GM21825 (cell line): Measurements from ENCODE around the gene LINC01488.

ENCODE experiments used
- ATAC-seq: cut with Tn5 transposase; IDR thresholded peaks from one replicate; pipeline ENCODE4 v1.9.1; 2021; ENCODE audit warnings: mild to moderate bottlenecking, moderate library complexity; ENCODE audit not compliant: unreplicated experiment

The LINC01488 gene

GRCh38 chr11:69525516-69526452 lies 44.3 kb downstream of the LINC01488 start:
- ATAC-seq, result no peak

DNA sequence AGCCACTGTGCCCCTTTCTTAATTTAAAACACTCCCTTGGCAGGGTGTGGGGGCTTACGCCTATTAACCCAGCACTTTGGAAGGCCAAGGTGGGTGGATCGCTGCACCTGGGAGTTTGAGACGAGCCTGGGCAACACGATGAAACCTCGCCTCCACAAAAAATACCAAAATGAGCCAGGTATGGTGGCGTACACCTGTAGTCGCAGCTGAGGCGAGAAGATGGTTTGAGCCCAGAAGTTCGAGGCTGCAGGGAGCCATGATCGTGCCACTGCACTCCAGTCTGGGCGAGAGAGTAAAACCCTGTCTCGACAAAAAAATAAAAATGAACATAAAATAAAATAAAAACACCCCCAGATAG lies 45.0 kb downstream of the LINC01488 start:
- no peak for ATAC-seq

DNA sequence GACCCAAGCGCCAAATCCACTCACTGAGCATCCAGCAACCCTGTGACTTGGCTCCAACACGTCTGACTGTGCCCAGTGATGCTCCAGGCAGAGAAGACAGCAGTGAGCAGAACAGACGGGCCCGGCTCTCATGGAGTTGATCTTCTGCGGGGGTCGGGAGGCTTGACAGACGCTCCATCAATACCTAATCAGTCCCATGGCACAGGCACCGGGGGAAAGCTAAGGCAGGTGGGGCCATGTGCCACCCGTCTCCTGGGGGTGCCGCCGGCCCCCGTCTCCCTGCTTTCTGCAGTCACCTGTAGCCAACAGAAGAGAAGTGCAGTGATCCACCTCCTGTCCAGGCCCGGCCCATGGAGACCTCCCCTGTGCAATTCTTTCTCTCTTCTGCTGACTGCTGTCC lies 47.5 kb downstream of the LINC01488 start:
- ATAC-seq, result no peak

DNA sequence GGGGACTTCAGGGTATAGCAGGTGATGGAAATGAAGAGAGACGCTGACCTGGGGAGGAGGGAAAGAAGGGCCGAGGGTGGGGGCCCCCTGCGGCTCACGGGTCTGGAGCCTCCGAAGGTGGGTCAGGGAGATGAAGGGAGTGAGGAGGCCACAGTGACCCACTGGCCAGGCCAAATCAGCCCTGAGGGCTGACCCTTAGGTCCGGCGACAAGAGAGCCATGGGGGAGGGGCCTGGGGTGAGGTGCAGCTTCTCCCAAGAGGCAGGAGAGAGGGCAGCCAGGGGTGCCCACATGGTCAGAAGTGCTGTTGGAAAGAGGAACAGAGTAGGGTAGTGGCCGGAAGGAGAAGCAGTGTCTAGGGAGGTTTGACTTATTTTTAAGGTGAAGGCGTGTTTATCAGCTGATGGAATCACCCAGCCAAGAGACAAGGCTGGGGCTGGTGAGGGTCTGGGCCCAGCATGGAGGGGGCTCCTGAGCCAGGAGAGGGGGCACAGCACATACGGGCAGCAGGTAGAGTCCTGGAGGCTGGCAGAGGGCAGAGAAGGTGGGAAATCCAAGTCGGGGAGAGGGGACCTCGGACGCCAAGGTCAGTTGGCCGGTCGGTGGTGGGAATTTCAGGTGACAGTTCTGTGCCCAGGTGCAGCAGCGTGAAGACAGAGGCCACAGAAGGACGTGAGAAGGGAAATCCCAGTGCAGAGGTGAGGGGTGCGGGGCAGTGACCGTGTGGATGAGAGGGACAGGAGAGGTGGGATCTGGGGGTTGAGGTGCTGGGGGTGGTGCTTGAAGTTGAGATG lies 49.0 kb downstream of the LINC01488 start:
- ATAC-seq, result no peak

- no peak for ATAC-seq
These were observed 49.7 kb downstream of the LINC01488 start for GRCh38 chr11:69531071-69531716.

DNA sequence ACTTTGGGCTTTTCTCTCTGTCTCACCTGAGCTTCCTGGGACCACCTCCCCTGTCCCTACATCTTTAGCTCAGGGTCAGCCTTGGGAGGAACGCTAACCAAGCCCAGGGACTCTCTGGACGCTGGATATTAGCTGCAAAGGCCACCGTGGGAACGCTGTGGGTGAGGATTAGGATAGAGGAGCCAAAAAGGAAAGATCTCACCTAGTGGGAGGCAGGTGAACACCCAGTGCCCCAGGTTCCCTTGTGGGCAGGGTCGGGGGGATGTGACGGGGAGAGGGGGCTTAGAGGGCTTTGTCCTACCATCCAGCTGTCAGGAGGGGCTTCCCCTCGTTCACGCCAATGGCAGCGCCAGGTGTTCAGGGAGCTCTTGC lies 50.2 kb downstream of the LINC01488 start:
- no peak for ATAC-seq

DNA sequence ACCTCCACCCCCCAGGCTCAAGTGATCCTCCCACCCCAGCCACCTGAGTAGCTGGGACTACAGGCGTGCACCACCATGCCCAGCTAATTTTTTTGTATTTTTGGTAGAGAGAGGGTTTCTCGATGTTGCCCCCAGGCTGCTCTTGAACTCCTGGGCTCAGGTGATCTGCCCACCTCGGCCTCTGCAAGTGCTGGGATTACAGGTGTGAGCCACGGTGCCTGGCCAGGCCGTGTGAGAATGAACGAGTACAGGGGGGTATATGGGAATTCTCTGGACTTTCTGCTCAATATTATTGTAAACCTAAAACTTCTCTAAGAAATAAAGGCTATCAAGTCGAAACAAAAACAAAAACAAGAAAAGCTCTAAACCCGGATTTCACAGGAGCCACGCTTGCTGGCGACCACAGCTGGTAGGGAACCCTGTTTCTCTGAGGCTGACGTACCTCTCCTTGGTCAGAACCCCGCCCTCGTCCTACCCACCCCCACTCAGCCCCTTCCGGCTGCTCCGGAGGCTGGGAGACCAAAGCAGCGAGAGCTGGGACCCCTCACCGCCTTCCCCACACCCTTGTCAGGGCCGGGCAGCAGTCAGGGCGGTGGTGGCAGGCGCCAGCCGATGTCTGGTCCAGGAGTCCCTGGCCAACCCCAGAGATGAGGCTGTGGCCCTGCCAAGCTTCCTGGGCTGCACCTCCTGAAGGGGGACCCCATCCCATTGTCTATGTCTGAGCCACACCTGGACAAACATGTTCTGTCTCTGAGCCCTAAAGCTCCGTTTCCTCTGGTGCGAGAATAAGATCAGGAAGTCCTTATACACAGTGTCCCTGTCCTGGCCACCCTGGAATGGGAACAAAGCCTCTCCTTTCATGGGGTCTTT lies 52.1 kb downstream of the LINC01488 start:
- no peak for ATAC-seq

DNA sequence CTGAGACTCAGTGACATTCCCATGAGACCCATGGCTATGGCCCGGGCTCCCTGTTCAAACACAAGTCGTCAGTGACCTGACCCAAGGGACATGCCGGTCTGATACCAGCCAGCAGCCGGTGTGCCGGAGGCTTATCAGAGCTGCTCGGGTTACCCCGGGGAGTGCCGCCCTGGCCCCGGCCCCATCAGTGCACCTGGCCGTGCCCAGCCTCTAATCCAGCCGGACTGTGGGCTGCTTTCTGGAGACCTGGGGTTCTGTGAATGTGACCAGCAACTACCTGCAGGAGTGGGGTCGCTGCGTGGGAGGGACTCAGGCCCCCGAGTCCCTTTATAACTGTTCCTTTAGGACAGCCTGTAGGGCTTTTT lies 52.7 kb downstream of the LINC01488 start:
- ATAC-seq, result no peak

DNA sequence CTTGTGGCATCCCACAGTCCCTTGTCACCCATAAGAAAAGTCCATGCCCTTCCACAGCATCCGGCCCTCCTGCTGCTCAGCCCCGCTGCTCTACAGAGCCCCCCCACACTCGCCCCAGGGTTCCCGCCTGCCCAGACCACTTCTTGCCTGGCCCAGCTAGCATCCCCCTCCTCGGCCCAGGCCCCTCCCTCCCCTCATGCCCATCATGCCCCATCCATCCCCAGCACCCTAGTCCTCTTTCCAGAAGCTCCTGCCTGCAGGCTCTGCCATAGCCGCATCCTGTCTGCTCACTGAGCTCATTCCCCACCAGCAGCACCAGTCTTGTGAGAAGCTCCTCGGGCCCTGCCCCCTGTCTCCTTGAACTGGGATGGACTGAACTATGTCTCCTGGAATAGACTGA lies 54.4 kb downstream of the LINC01488 start:
- no peak for ATAC-seq

GRCh38 chr11:69536406-69536805 lies 54.9 kb downstream of the LINC01488 start:
- ATAC-seq, result no peak

DNA sequence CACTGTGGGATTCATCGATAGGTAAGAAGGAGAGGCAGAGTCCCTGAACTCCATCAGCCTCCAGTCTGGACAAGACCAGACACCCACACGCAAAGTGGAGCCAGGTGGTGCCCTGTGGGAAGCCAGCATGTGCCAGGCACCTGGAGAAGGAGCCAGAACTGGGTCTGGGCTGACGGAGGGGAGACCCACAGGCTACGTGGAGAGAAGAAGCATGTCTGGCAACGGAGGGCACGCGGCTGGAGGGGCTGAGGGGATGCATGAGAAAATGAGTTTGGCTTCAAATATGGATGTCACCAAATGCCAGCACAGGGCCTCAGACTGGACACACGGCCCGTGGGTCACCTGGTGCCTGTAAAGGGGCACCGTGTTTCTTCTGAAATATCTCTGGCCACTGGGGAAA lies 55.7 kb downstream of the LINC01488 start:
- no peak for ATAC-seq

DNA sequence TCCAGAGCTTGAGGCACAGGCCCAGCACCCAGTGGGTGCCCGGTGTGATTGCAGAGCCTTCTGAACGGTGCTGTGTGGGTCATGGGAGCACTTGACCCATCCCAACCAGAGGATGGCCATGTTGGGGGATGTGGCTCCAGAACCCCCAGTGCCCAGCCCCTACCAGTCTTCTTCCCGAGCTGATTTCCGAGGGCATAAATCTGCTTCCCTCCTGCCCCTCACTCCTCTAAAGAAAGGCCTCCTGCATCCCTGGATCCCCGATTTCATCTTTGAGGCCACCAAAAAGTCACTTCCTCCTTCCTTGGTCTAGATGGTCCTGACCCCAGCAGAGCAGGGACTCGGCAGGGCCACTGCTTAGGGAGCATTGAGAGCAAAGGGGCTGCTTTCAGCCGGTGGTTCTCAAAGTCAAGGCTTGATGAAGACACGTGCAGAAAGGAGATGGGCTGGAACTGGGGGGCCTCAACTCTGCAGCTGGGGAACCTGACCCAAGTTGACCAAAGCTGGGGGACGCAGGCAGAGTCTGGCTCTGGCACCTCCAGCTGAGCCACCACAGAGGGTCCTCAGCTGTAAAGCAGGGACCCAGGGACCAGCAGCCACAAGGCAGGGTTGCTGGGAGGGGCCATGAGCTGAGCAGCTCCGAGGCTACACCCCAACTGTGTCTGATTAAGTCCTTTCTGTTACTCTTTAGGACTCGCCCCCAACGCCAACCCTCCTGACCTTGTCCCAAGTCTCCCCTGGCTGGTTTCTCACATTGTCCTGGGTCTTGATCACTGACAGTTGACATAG lies 56.6 kb downstream of the LINC01488 start:
- no peak for ATAC-seq

GRCh38 chr11:69538854-69539253 lies 57.4 kb downstream of the LINC01488 start:
- no peak for ATAC-seq

- no peak for ATAC-seq
These were observed 58.1 kb downstream of the LINC01488 start for GRCh38 chr11:69539416-69540117.

DNA sequence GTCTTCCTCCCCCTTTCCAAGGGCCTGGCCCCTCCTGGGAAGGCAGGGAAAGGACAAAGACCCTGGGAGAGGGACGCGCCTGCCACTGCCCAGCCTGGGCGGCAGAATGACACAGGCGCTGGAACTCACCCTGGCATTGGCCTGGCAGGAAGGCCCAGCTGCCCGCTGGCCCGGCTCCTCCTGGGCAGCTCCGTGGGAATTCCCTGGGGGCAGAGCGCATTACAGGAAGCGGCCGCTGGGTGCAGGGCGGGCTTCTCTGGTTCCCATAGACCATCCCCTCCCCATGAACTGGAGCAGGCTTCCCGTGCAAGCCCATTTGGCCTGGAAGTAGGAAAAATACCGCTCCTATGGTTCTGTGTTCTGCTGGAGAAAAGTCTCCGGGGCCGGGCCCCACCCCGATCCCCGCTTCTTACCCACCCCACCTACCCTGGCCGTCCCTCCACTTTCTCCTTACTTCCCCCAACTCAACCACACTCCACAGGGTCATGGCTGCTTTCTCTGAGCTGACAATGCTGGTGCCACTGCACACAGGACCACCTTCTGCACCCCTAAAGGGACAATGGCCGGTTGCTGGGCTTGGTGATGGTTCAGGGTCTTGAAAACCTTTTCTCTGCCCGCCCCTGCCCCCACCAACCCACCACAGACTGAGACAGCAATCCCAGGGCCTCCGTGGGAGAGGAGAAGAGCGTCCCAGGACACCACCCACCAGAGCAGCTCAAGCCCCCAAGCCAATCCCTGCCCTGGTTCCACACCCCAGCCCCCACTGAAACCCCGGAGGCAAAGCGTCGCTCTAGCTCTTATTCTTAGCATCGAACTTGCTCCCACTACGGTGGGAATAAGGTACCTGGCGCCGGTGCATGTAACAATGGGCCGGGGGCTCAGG lies 58.9 kb downstream of the LINC01488 start:
- no peak for ATAC-seq

DNA sequence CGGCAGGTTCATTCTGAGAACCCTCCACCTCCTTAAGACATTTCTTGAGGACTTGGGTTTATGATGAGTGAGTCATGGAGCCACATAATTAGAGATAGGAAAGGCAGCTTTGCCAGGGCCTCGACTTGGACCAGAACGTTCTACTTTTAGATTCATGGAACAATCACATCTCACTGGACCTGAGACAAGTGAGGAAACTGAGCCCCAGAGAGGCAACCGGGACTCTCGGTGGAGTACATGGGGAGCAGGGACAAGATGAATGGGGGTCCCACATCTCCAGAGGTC lies 59.5 kb downstream of the LINC01488 start:
- ATAC-seq, result no peak

DNA sequence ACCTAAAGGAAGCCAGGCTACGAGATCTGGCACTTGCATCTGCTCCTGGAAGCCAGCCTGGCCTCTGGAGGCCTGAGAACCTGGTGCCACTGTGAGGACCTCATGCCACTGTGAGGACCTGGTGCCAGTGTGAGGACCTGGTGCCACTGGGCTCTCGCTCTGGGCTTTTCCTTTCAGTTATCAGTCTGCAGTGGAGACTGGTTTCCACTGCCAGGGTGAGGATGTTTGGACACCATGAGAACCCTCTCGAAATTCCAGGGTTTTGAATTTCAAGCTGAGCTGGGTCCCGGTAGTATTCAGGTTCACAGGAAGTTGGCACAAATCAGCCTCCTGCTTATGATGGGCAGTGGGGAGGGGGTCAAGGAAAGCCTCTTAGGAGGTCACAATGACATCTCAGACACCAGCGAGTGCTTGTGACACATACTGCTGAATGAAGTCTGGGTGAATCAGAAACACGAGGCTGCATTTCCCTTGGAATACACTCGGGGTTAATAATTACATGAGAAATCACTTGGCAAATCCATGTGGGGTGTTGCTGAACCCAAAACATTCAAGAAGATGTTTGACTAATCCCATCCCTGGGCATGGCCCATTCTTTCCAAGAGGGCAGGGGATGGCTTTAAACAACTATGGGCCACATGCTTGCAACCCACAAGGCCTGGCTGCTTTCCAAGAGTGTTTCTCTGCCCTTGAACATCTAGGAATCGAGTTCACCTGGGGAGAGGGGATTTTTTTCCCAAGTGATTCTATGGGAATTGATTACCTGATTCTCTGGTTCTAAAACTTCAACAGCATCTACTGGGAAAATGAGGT lies 60.2 kb downstream of the LINC01488 start:
- ATAC-seq, result no peak
